RWPE2 (cell line): ENCODE measurements around the gene PES1.

Experiments used
- ATAC-seq: fragments of 200-7000 bp; cut with Tn5 transposase; 3 replicates; pipeline ENCODE4 v1.9.1; 2021; ENCODE audit warnings: low read depth
- DNase-seq: peaks from one replicate; pipeline ENCODE4 v3.0.0-alpha.2; 2020; ENCODE audit warnings: low spot score
- H3K27ac ChIP-seq: fragments of 450-650 bp; 2 replicates; pipeline ENCODE4 v1.5.1; 2017; ENCODE audit warnings: mild to moderate bottlenecking; ENCODE audit not compliant: poor library complexity, severe bottlenecking
- H3K27me3 ChIP-seq: fragments of 250-450 bp; sonication (Bioruptor Pico); 2 replicates; pipeline ENCODE4 v1.5.1; 2021; ENCODE audit warnings: mild to moderate bottlenecking, moderate library complexity; ENCODE audit not compliant: insufficient read depth, poor library complexity, severe bottlenecking
- H3K36me3 ChIP-seq: fragments of 250-450 bp; sonication (Bioruptor Pico); 2 replicates; pipeline ENCODE4 v1.5.1; 2020; ENCODE audit warnings: low read depth, mild to moderate bottlenecking, moderate library complexity
- H3K4me1 ChIP-seq: fragments of 250-450 bp; sonication (Bioruptor Pico); 2 replicates; pipeline ENCODE4 v1.5.1; 2021; ENCODE audit warnings: mild to moderate bottlenecking, moderate library complexity; ENCODE audit not compliant: insufficient read depth, poor library complexity, severe bottlenecking
- H3K4me3 ChIP-seq: fragments of 250-450 bp; sonication (Bioruptor Pico); 2 replicates; pipeline ENCODE4 v1.5.1; 2021; ENCODE audit warnings: mild to moderate bottlenecking, moderate library complexity; ENCODE audit not compliant: severe bottlenecking
- H3K9me3 ChIP-seq: fragments of 250-450 bp; sonication (Bioruptor Pico); 2 replicates; pipeline ENCODE4 v1.5.1; 2021; ENCODE audit warnings: mild to moderate bottlenecking, moderate library complexity; ENCODE audit not compliant: severe bottlenecking
- TF ChIP-seq, protein P1 (sequence below): fragments of 450-650 bp; IDR thresholded peaks from one replicate; pipeline ENCODE4 v1.5.1; 2017; ENCODE audit warnings: mild to moderate bottlenecking, moderate library complexity; ENCODE audit not compliant: poor library complexity, severe bottlenecking

PES1 gene

DNA sequence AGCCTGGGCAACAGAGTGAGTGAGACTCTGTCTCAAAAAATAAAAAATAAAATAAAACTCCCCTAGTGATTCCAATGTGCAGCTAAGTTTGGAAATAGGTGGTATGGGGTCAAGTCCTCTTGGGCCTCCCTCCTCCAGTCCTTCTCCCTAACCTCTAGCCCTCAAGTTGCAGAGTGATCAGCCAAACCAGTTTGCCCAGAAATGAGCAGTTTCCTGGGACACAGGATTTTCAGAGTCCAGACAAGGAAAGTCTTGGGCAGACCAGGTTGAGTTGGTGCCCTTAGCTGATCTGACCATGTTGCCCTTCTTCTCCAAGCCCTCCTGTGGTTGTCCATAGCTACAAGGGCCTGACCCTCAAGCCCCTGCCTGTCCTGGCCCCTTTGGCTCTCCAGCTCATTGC lies 23.2 kb upstream of the PES1 start:
- Histone ChIP-seq H3K9me3 (no peaks in the 10 kb centered on the region), H3K27me3 (no peaks in the 10 kb centered on the region), H3K36me3 (no peaks in the 10 kb centered on the region), H3K4me1 (no peaks in the 10 kb centered on the region), H3K27ac (no peak overlapping the region), H3K4me3 (no peak overlapping the region)
- DNase-seq (no peak), ATAC-seq (no peak)
- TF ChIP-seq, protein P1, sequence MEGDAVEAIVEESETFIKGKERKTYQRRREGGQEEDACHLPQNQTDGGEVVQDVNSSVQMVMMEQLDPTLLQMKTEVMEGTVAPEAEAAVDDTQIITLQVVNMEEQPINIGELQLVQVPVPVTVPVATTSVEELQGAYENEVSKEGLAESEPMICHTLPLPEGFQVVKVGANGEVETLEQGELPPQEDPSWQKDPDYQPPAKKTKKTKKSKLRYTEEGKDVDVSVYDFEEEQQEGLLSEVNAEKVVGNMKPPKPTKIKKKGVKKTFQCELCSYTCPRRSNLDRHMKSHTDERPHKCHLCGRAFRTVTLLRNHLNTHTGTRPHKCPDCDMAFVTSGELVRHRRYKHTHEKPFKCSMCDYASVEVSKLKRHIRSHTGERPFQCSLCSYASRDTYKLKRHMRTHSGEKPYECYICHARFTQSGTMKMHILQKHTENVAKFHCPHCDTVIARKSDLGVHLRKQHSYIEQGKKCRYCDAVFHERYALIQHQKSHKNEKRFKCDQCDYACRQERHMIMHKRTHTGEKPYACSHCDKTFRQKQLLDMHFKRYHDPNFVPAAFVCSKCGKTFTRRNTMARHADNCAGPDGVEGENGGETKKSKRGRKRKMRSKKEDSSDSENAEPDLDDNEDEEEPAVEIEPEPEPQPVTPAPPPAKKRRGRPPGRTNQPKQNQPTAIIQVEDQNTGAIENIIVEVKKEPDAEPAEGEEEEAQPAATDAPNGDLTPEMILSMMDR: no peak

GRCh38 chr22:30614268-30614667 lies 22.6 kb upstream of the PES1 start:
- Histone ChIP-seq H3K9me3 (no peaks in the 10 kb centered on the region), H3K36me3 (no peaks in the 10 kb centered on the region), H3K27ac (no peak overlapping the region), H3K27me3 (no peaks in the 10 kb centered on the region), H3K4me1 (peaks cover 4% of the 10 kb centered on the region), H3K4me3 (no peak overlapping the region)
- TF ChIP-seq, protein P1: no peak
- DNase-seq (no peak), ATAC-seq (no peak)

- Histone ChIP-seq H3K4me1 (peaks cover 10% of the 10 kb centered on the region), H3K36me3 (no peaks in the 10 kb centered on the region), H3K9me3 (no peaks in the 10 kb centered on the region), H3K27me3 (no peaks in the 10 kb centered on the region), H3K27ac (no peak overlapping the region), H3K4me3 (no peak overlapping the region)
- no peak for ATAC-seq
- TF ChIP-seq, protein P1: no peak
- DNase-seq: no peak
These were observed 21.1 kb upstream of the PES1 start for GRCh38 chr22:30612789-30613188.

DNA sequence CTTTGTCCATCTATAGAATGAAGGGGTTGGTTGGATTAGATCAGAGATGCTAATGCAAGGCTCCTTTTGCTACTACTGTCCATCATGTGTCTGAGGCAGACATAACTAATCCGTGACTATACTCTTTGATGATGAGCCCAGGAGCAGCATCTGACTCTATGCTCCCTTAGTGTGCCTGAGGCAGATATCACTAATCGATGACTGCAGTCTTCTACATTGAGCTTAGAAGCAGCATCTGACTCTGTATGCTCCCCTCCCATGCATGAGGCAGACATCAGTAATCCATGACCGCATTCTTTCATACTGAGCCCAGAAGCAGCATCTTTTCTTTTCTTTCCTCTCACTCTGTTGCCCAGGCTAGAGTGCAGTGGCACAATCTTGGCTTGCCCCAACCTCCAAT lies 19.5 kb upstream of the PES1 start:
- Histone ChIP-seq H3K27me3 (no peaks in the 10 kb centered on the region), H3K4me1 (peaks cover 16% of the 10 kb centered on the region), H3K36me3 (no peaks in the 10 kb centered on the region), H3K27ac (no peak overlapping the region), H3K4me3 (no peak overlapping the region), H3K9me3 (no peaks in the 10 kb centered on the region)
- ATAC-seq (no peak), DNase-seq (no peak)
- TF ChIP-seq, protein P1: no peak

DNA sequence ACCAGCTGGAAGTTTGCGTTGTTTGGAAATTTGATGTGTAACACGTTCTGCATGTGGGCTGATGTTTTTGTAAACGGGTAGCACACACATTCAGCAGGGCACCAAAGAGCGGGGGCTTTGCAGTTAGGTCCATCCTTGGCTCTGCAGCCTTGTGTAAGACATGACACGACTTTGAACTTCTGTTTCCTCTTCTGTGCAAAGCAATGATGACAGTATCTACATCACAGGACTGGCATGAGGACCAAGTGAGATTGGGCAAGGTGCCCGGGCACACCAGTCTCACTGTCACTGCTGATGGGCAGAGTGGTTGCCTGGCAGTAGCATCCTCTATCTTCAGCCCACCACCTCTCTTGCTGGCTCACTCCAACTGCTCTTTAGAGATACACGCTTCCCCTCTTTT lies 18.6 kb upstream of the PES1 start:
- ATAC-seq: no peak
- H3K27ac ChIP-seq: no peak overlapping the region
- DNase-seq: no peak
- no peak overlapping the region for H3K4me3 ChIP-seq
- H3K27me3 ChIP-seq: no peaks in the 10 kb centered on the region
- TF ChIP-seq, protein P1: no peak
- H3K4me1 ChIP-seq: peaks cover 16% of the 10 kb centered on the region
- H3K36me3 ChIP-seq: no peaks in the 10 kb centered on the region
- H3K9me3 ChIP-seq: no peaks in the 10 kb centered on the region
